Panc1 (cell line): ENCODE measurements around the gene PCNX2. TPM values are rescaled to one million over a fixed set of nuclear protein-coding genes. Genes with fewer than 3 reads are reported as not detected.

ENCODE experiments used
- ATAC-seq: fragments of 200-7000 bp; cut with Tn5 transposase; 2 replicates; pipeline ENCODE4 v1.9.1; 2020; ENCODE audit warnings: mild to moderate bottlenecking, moderate library complexity
- Bru-seq: library from RNA; stranded (reverse); fragments of 400-500 nt; gene quantifications from one replicate; lab custom pipeline; 2021; lab: Mats Ljungman, UMichigan
- BruChase-seq, 2 experiments: library from RNA; stranded (reverse); fragments of 400-500 nt; gene quantifications; one replicate each; lab custom pipeline; 2021; lab: Mats Ljungman, UMichigan
- BruUV-seq: library from RNA; stranded (reverse); fragments of 400-500 nt; replicated peaks from 2 replicates; lab custom pipeline; 2021; lab: Mats Ljungman, UMichigan
- CTCF ChIA-PET: fragments of 300-600 bp; sonication (Branson Sonifier 250); formaldehyde crosslinking; loops from one replicate; lab custom pipeline; 2022; ENCODE audit warnings: antibody characterized with exemption; lab: Charles Lee
- POLR2A ChIA-PET: fragments of 300-600 bp; sonication (Branson Sonifier 250); formaldehyde crosslinking; loops from one replicate; lab custom pipeline; 2022; ENCODE audit warnings: antibody characterized with exemption; lab: Charles Lee
- DNase-seq: peaks from one replicate; pipeline ENCODE4 v3.0.0-alpha.2; 2010; ENCODE audit warnings: low read depth, low spot score
- H3K27ac ChIP-seq: 2 replicates; pipeline ENCODE4 v1.5.1; 2011; ENCODE audit warnings: mild to moderate bottlenecking, low read length, inconsistent platforms
- H3K27me3 ChIP-seq: fragments of 200-500 bp; sonication (Bioruptor generic); 2 replicates; pipeline ENCODE4 v1.6.0; 2014; ENCODE audit warnings: low read length, inconsistent platforms; ENCODE audit not compliant: control insufficient read depth, insufficient read depth
- H3K36me3 ChIP-seq: fragments of 200-500 bp; sonication (Bioruptor generic); 2 replicates; pipeline ENCODE4 v1.5.1; 2014; ENCODE audit warnings: inconsistent platforms, mild to moderate bottlenecking, low read length, moderate library complexity; ENCODE audit not compliant: control insufficient read depth, insufficient read depth
- H3K4me1 ChIP-seq: 2 replicates; pipeline ENCODE4 v1.5.1; 2011; ENCODE audit warnings: inconsistent platforms, mild to moderate bottlenecking, low read length, moderate library complexity; ENCODE audit not compliant: control insufficient read depth, insufficient read depth
- H3K4me3 ChIP-seq, 2 experiments: 2 replicates each; pipeline ENCODE4 v1.5.1; 2011 to 2012; ENCODE audit warnings: low read depth in 2 of 2, low read length in 2 of 2, mild to moderate bottlenecking in 2 of 2, inconsistent platforms in 1 of 2, moderate library complexity in 1 of 2
- H3K9me3 ChIP-seq: fragments of 200-500 bp; sonication (Bioruptor generic); 2 replicates; pipeline ENCODE4 v1.5.1; 2014; ENCODE audit warnings: low read depth, mild to moderate bottlenecking, inconsistent platforms, low read length, moderate library complexity; ENCODE audit not compliant: control insufficient read depth, insufficient read depth
- POLR2AphosphoS5 ChIP-seq: IDR thresholded peaks from 2 replicates; pipeline ENCODE4 v1.6.1; 2012; ENCODE audit warnings: mild to moderate bottlenecking, low read depth, low read length, moderate library complexity
- SIN3A ChIP-seq: IDR thresholded peaks from 2 replicates; pipeline ENCODE4 v1.6.1; 2012; ENCODE audit warnings: low read depth, mild to moderate bottlenecking, low read length, moderate library complexity, borderline replicate concordance; ENCODE audit not compliant: insufficient read depth
- TCF7L2 ChIP-seq: IDR thresholded peaks from 2 replicates; pipeline ENCODE4 v1.6.1; 2011; ENCODE audit warnings: mild to moderate bottlenecking, low read depth, low read length, inconsistent platforms
- in situ Hi-C: cut with HindIII; loops from 2 replicates; pipeline ENCODE4 v1.10.0; 2016; ENCODE audit warnings: low sequenced_read_pairs, low pct_unique_long_range_greater_than_20kb
- intact Hi-C: fragments of 100-400 bp; cut with micrococcal nuclease; formaldehyde crosslinking; loops from one replicate; pipeline ENCODE4 v1.10.0; 2022; ENCODE audit not compliant: unreplicated experiment
- long read RNA-seq: library from polyadenylated mRNA; unstranded; transcript quantifications from one replicate; pipeline ENCODE4 v2.0.0, GENCODE V29; 2021; ENCODE audit not compliant: unreplicated experiment
- polyA plus RNA-seq: library from polyadenylated mRNA; unstranded; fragments of >200 nt; gene quantifications from one replicate; pipeline ENCODE4 v1.2.1, GENCODE V29; 2012; ENCODE audit warnings: missing spikeins; ENCODE audit not compliant: insufficient read length
- total RNA-seq: library from RNA; stranded (reverse); gene quantifications from one replicate; pipeline ENCODE4 v1.2.1, GENCODE V29; 2021; ENCODE audit not compliant: unreplicated experiment
- TF ChIP-seq, protein P1 (sequence below), 2 experiments: IDR thresholded peaks; 2 replicates each; pipeline ENCODE4 v1.6.1; 2011 to 2012; ENCODE audit warnings: low read depth in 2 of 2, control low read depth in 1 of 2, low read length in 1 of 2, mild to moderate bottlenecking in 1 of 2, moderate library complexity in 1 of 2; ENCODE audit not compliant: insufficient read depth in 1 of 2
- TF ChIP-seq, protein P2 (sequence below): fragments of 450-650 bp; IDR thresholded peaks from 2 replicates; pipeline ENCODE4 v1.5.1; 2017; ENCODE audit warnings: mild to moderate bottlenecking

PCNX2 gene, protein sequence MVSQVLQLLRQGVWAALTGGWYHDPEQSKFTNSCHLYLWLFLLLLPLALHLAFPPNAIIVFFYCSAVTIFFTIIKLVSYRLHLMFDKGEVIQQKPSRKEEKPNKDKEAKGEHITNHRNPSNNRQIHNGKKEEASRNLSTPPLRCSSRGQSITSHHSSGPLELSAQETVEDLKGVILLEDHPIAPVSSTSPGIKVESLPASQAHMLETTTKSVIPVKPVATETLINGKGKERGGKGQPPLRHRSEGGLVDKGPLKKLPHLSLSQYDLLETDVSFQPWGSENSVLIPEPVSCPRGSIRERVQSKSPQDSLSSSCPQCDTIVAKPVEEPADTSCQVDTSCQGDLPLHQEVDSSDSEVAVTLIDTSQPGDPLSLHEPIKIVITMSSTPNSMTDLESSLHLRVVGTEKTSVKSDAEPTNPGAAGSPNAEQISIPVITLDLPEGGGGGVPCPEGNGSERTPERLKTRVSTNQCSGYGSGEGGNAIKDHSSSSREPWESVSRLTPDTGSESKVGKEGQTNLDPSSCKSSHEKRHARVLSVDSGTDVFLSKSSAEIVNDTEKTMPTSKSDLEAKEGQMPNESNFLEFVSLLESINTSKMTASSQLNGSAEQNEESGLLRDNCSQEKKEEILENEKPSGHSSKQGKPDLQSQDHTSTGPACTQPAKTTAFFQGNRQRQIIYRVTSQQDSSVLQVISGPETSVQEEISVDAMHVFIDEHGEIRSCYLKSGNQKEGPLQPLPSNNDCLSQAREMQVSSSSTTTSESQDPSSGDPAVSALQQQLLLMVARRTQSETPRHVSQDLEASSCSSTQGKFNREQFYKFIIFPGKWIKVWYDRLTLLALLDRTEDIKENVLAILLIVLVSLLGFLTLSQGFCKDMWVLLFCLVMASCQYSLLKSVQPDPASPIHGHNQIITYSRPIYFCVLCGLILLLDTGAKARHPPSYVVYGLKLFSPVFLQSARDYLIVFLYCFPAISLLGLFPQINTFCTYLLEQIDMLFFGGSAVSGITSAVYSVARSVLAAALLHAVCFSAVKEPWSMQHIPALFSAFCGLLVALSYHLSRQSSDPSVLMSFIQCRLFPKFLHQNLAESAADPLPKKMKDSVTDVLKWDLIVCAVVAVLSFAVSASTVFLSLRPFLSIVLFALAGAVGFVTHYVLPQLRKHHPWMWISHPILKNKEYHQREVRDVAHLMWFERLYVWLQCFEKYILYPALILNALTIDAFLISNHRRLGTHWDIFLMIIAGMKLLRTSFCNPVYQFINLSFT (N-terminal part only)
- 2.6 TPM for total RNA-seq
- polyA plus RNA-seq: 0.65 TPM
- percentile 42 among the genes with signal in this experiment for Bru-seq, nascent RNA
- BruChase-seq, experiment 1, labeled RNA remaining after a 2-hour chase: percentile 39 among the genes with signal in this experiment
- percentile 38 among the genes with signal in this experiment for BruChase-seq, experiment 2, labeled RNA remaining after a 6-hour chase
- long read RNA-seq, partial matches to known transcripts: 0 of 2 reads
- long read RNA-seq, other reads (novel, unspliced or antisense): 2 of 2 reads

DNA sequence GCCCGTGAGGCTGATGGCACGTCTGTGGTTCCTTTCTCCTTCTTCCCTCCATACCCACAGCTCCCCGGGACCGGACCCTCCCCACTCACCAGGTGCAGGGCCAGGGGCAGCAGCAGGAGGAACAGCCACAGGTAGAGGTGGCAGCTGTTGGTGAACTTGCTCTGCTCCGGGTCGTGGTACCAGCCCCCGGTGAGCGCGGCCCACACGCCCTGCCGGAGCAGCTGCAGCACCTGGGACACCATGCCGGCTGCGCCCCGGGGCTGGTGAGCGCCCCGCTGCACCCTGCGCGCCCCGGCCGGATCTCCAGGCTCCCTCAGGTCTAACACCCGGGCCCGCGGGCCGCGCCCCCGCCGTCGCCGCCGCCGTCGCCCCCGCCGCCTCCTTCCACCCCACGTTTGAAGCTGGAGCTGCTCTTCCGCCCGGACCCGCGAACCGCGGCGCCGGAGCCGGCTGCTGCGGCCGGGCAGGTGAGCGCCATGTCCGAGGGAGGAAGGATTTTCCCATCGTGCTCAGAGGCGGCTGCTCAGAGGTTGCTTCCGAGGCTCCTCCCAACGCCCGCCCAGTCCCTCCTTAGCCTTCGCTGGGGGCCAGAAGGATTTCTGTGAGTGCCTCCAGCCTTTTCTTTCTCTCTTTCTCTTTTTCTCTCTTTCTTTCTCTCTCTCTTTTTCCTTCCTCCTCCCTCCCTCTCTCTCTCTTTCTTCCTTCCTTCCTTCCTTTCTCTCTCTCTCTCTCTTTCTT is at the start of gene PCNX2:
Gene PCNX2 (minus strand): TSS at position 489 of the 738 bp plus-strand sequence. CDS start 247 bp downstream, at position 242.
- DNase-seq (no peak), ATAC-seq (peak; percentile 96)
- POLR2A ChIA-PET: no interaction called here
- TF ChIP-seq, protein P1, sequence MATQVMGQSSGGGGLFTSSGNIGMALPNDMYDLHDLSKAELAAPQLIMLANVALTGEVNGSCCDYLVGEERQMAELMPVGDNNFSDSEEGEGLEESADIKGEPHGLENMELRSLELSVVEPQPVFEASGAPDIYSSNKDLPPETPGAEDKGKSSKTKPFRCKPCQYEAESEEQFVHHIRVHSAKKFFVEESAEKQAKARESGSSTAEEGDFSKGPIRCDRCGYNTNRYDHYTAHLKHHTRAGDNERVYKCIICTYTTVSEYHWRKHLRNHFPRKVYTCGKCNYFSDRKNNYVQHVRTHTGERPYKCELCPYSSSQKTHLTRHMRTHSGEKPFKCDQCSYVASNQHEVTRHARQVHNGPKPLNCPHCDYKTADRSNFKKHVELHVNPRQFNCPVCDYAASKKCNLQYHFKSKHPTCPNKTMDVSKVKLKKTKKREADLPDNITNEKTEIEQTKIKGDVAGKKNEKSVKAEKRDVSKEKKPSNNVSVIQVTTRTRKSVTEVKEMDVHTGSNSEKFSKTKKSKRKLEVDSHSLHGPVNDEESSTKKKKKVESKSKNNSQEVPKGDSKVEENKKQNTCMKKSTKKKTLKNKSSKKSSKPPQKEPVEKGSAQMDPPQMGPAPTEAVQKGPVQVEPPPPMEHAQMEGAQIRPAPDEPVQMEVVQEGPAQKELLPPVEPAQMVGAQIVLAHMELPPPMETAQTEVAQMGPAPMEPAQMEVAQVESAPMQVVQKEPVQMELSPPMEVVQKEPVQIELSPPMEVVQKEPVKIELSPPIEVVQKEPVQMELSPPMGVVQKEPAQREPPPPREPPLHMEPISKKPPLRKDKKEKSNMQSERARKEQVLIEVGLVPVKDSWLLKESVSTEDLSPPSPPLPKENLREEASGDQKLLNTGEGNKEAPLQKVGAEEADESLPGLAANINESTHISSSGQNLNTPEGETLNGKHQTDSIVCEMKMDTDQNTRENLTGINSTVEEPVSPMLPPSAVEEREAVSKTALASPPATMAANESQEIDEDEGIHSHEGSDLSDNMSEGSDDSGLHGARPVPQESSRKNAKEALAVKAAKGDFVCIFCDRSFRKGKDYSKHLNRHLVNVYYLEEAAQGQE (IDR thresholded peaks at IDR 0.05; ENCODE audit: insufficient read depth in 1 of 2, low read depth in 2 of 2, low read length in 1 of 2): no peak
- no peak for TF ChIP-seq POLR2AphosphoS5
- no peak for TF ChIP-seq TCF7L2
- TF ChIP-seq, protein P2, sequence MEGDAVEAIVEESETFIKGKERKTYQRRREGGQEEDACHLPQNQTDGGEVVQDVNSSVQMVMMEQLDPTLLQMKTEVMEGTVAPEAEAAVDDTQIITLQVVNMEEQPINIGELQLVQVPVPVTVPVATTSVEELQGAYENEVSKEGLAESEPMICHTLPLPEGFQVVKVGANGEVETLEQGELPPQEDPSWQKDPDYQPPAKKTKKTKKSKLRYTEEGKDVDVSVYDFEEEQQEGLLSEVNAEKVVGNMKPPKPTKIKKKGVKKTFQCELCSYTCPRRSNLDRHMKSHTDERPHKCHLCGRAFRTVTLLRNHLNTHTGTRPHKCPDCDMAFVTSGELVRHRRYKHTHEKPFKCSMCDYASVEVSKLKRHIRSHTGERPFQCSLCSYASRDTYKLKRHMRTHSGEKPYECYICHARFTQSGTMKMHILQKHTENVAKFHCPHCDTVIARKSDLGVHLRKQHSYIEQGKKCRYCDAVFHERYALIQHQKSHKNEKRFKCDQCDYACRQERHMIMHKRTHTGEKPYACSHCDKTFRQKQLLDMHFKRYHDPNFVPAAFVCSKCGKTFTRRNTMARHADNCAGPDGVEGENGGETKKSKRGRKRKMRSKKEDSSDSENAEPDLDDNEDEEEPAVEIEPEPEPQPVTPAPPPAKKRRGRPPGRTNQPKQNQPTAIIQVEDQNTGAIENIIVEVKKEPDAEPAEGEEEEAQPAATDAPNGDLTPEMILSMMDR: no peak
- no peak for TF ChIP-seq SIN3A
- no peak within 1 kb of the TSS for H3K27ac ChIP-seq
- H3K27me3 ChIP-seq: peaks cover 7% of the 10 kb centered on the region; the same call in 1 of the 2 replicates
- H3K4me1 ChIP-seq: no peaks in the 10 kb centered on the region
- H3K36me3 ChIP-seq: no peaks in the 10 kb centered on the region
- CTCF ChIA-PET: no interaction called here
- no peaks in the 10 kb centered on the region for H3K9me3 ChIP-seq
- intact Hi-C loops (no loop called here), in situ Hi-C loops (no loop called here)
- peak within 1 kb of the TSS; percentile 49 to 66 for H3K4me3 ChIP-seq
- BruUV-seq: no TSS peak
